ENCODE results near the gene AQP6. TPM values are rescaled to one million over a fixed set of nuclear protein-coding genes. Genes with fewer than 3 reads are reported as not detected.
A peak's percentile ranks its signal among the peaks of the same experiment; 100 is the strongest.

AQP6 gene
- total RNA-seq, 1 donor, result 0.09 TPM

DNA sequence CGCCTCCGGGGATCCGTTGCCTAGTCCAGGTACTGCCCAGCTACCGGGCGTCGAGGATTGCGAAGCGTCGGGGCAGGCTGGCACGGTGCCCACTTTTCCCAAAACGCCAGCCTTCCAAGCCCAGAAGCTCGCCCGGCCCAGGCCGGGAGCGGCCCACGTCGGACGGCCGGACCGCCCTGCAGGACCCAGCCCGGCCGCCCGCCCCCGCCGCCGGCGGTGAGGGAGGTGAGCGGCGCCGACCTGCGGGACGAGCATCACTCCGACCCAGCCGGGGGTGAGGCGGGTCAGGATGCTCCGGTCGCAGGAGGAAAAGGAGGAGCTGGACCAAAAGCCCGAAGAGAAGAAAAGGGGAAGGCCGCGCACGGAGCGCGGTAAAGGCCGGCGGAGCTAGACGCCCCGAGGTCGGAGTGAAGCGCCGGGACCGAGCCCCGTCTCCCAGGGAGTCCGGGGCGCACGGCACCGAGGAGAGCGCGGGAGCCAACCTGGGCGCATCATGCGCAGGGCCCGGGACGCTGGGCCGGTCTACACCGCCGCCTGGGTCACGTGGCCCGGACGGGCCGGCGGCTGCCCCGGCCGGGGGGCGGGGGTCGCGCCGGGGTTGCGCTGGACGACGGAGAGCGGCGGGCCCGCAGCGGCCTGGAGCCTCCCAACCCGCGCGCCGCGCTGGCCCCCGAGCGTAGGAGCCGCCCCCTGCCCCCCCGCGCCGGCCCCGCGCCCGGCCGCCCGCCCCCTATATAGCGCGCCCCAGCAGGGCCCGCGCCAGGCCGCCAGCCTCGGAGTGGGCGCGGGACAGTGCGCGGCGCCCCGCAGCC lies 11.4 kb upstream of the AQP6 start, which contains the start of gene AQP5:
TSS of gene AQP5 (plus strand) at position 762 of the 812 bp plus-strand sequence. CDS start 146 bp downstream, outside the sequence.
- TF ChIP-seq, protein P1, sequence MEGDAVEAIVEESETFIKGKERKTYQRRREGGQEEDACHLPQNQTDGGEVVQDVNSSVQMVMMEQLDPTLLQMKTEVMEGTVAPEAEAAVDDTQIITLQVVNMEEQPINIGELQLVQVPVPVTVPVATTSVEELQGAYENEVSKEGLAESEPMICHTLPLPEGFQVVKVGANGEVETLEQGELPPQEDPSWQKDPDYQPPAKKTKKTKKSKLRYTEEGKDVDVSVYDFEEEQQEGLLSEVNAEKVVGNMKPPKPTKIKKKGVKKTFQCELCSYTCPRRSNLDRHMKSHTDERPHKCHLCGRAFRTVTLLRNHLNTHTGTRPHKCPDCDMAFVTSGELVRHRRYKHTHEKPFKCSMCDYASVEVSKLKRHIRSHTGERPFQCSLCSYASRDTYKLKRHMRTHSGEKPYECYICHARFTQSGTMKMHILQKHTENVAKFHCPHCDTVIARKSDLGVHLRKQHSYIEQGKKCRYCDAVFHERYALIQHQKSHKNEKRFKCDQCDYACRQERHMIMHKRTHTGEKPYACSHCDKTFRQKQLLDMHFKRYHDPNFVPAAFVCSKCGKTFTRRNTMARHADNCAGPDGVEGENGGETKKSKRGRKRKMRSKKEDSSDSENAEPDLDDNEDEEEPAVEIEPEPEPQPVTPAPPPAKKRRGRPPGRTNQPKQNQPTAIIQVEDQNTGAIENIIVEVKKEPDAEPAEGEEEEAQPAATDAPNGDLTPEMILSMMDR (IDR thresholded peaks at IDR 0.05; ENCODE audit: insufficient read depth, low read length), result no peak
- no peak for DNase-seq (ENCODE audit: low read depth)
- peak within 1 kb of the TSS; percentile 35 for H3K4me3 ChIP-seq (ENCODE audit: low read depth, low read length)

DNA sequence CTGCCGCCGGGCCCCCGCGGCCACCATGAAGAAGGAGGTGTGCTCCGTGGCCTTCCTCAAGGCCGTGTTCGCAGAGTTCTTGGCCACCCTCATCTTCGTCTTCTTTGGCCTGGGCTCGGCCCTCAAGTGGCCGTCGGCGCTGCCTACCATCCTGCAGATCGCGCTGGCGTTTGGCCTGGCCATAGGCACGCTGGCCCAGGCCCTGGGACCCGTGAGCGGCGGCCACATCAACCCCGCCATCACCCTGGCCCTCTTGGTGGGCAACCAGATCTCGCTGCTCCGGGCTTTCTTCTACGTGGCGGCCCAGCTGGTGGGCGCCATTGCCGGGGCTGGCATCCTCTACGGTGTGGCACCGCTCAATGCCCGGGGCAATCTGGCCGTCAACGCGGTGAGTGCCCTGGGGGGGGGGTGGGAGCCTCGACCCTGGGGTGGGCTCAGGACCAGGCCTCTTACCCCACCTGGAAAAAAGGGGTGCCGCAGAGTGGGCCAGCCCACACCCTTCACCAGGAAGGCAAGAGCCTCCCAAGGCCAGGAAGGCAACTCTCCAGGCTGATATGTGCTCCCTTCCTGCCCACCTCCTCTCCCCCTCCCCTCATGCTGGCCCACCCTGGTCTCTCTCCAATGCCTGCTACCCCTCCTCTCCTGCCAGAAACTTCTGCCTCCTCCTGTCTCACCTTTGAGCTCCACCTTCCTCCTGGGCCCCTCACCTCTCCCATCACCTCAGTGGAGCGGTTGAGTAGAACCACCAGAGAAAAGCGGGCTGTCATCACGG lies 10.6 kb upstream of the AQP6 start:
- no peak for DNase-seq (ENCODE audit: low read depth)
- H3K4me3 ChIP-seq (ENCODE audit: low read depth, low read length), result no peak overlapping the region
- TF ChIP-seq, protein P1 (IDR thresholded peaks at IDR 0.05; ENCODE audit: insufficient read depth, low read length), result no peak

DNA sequence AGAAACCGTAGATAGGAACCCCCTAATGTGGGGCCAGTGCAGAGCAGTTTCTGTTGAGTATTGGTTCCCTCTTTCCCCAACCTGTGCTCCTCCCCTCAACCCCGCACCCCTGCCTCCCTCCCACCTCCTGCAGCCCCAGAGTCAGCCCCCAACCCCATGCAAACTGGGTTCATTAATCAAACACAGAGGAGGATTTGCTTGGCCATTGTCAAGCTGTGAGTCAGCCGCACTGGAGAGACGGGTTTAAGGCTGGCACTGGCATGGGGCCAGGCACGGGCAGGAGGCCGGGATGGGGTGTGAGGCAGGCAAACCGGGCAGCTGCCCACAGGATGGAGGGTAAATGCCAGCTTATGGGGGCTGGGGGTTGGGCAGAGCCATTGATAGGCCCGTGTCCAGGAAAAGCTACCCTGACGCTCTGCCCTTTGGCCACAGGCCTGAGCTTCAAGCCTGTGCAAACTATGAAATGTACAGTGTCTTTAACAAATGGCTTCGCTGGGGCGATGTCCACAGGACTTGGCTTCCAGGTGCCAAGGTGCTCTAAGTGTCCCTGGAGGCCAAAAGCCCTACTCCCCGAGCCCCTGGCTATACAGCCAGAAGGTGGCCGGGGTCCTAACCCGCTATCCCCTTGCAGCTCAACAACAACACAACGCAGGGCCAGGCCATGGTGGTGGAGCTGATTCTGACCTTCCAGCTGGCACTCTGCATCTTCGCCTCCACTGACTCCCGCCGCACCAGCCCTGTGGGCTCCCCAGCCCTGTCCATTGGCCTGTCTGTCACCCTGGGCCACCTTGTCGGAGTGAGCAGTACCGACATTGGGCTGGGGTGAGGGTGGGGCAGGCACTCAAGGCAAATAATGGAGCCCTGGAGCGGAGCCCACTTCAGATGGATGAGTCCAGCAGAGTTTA lies 9.6 kb upstream of the AQP6 start:
- DNase-seq (ENCODE audit: low read depth), result no peak
- no peak overlapping the region for H3K4me3 ChIP-seq (ENCODE audit: low read depth, low read length)
- TF ChIP-seq, protein P1 (IDR thresholded peaks at IDR 0.05; ENCODE audit: insufficient read depth, low read length), result no peak

DNA sequence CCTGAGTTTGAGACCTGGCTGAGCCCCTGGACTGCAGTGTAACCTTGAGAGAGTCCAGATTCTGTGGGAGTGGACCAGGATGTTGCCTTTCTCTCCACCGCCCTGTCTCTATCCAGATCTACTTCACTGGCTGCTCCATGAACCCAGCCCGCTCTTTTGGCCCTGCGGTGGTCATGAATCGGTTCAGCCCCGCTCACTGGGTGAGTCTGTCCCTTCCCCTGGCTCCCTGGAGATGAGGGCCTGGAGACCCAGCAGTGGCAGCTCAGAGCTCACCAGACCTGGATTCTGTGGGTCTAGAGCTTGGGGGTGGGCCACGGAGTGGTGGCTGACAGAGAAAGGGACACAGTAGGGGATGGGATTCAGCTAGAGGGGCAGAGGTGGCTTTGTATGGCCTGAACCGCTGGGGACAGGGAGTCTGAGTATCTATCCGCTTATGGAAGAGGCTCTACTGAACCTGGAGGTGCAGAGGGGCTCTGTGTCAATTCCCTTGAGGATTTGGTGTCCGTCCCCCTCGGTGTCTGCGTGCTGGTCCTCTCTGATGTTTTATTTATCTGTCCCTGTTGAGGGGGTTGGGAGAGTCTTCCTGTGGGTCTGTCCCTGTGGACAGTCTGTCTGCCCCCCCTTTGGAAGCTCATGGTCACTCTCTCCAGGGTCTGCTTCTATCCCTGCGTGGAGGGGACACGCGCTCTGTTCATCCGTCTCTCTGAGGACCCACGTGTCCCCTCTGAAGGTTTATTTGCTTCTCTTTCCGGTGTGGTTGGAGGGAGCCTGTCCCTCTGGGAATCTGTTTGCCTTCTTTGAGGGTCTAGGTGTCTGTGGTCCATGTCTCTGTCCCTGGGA lies 8.6 kb upstream of the AQP6 start:
- no peak for DNase-seq (ENCODE audit: low read depth)
- H3K4me3 ChIP-seq (ENCODE audit: low read depth, low read length), result no peak overlapping the region
- TF ChIP-seq, protein P1 (IDR thresholded peaks at IDR 0.05; ENCODE audit: insufficient read depth, low read length), result no peak

DNA sequence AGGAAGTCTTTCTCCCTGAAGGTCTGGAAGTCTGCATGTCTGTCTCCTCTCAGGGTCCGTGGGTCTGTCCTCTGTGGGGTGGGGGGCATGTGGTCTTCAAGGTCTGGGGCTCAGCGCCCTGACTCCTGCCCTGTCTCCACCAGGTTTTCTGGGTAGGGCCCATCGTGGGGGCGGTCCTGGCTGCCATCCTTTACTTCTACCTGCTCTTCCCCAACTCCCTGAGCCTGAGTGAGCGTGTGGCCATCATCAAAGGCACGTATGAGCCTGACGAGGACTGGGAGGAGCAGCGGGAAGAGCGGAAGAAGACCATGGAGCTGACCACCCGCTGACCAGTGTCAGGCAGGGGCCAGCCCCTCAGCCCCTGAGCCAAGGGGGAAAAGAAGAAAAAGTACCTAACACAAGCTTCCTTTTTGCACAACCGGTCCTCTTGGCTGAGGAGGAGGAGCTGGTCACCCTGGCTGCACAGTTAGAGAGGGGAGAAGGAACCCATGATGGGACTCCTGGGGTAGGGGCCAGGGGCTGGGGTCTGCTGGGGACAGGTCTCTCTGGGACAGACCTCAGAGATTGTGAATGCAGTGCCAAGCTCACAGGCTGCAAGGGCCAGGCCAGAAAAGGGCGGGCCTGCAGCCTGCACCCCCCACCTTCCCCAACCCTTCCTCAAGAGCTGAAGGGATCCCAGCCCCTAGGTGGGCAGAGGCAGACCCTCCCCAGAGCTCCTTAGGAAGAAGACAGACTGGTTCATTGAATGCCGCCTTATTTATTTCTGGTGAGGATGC lies 7.7 kb upstream of the AQP6 start:
- TF ChIP-seq, protein P1 (IDR thresholded peaks at IDR 0.05; ENCODE audit: insufficient read depth, low read length), result no peak
- no peak overlapping the region for H3K4me3 ChIP-seq (ENCODE audit: low read depth, low read length)
- DNase-seq (ENCODE audit: low read depth), result no peak
